ENCODE measurements around the gene CSGALNACT2.
A peak's percentile ranks its signal among the peaks of the same experiment; 100 is the strongest.
"Not testable (repeated sequence)": the region's sequence is repeated elsewhere in the genome, so short reads cannot be mapped to it uniquely, and the experiment has no call there.

The CSGALNACT2 gene

DNA sequence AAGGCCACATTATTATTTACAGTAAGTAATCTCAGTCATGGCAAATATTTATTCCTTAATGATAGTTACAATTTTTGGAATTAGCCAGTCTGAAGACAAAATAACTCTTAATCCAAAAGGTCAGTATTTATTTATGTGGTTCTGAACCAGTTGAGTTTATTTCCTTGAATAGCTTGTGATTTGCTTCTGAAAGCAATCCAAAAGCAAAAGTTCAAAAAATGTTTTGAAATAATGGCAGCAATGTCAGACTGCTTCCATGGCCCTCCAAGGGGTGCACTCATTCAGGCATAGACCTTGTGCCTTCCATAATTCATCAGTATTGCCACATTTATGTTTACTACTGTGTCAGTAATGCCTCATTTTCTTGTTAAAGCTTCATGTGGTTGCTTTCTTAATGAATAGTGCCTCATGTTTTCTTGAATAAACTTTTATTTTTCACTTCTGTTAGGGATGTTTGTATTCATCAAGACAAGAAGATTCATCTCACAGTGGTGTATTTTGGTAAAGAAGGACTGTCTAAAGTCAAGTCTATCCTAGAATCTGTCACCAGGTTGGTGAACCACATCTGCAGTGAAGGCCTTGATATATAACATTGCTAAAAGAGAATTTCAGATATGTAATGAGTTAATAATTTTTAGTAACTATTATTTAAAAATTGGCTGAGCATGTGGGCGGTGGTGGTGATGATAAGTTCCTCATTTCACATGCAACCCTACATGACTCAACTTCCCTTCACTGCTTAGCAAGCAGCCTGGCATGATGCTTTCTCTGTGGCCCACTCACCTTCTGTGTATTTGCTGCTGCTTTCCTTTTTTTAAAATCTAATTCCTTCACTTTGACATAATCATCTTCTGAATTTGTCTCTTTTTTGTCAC is 22.0 kb downstream of the CSGALNACT2 start:
- H3K36me3 Mint-ChIP-seq (ENCODE audit: low read depth): peaks cover 52% of the 10 kb centered on the region
- H3K27me3 Mint-ChIP-seq (ENCODE audit: low read depth): no peaks in the 10 kb centered on the region
- no peaks in the 10 kb centered on the region for H3K9me3 Mint-ChIP-seq
- H3K27ac Mint-ChIP-seq: peak overlapping the region; percentile 55
- peaks cover 33% of the 10 kb centered on the region for H3K4me1 Mint-ChIP-seq (ENCODE audit: low read depth)
- peak; percentile 26 for DNase-seq (ENCODE audit: low spot score)
- no peak overlapping the region for H3K4me3 Mint-ChIP-seq

GRCh38 chr10:43160921-43161255 is 22.6 kb downstream of the CSGALNACT2 start:
- no peak overlapping the region for H3K4me3 Mint-ChIP-seq
- H3K4me1 Mint-ChIP-seq (ENCODE audit: low read depth): peaks cover 30% of the 10 kb centered on the region
- peak overlapping the region; percentile 55 for H3K27ac Mint-ChIP-seq
- no peaks in the 10 kb centered on the region for H3K9me3 Mint-ChIP-seq
- H3K27me3 Mint-ChIP-seq (ENCODE audit: low read depth): no peaks in the 10 kb centered on the region
- no peak for DNase-seq (ENCODE audit: low spot score)
- H3K36me3 Mint-ChIP-seq (ENCODE audit: low read depth): peaks cover 49% of the 10 kb centered on the region

DNA sequence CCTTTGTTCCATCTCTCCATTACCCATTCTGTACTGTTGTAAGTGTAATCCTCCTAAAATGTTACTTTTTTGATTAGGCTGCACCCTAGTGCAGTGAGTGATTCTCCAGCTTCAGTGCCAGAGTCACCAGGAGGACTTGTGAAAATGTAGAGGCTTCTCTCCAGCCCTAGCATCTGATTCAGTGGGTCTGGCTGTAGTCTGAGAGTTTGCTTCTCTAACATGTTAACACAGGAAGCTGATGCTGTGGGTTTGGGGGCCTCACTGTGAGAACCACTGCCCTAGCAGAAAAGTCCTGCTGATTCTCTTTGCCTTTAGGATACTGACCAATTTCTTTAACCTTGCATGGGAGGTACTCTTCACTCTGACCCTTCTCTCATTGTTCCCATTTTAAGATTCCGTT is 24.4 kb downstream of the CSGALNACT2 start:
- H3K27ac Mint-ChIP-seq: no peak overlapping the region
- no peak for DNase-seq (ENCODE audit: low spot score)
- H3K4me1 Mint-ChIP-seq (ENCODE audit: low read depth): peaks cover 29% of the 10 kb centered on the region
- H3K9me3 Mint-ChIP-seq: no peaks in the 10 kb centered on the region
- peaks cover 40% of the 10 kb centered on the region for H3K36me3 Mint-ChIP-seq (ENCODE audit: low read depth)
- no peak overlapping the region for H3K4me3 Mint-ChIP-seq
- H3K27me3 Mint-ChIP-seq (ENCODE audit: low read depth): no peaks in the 10 kb centered on the region

DNA sequence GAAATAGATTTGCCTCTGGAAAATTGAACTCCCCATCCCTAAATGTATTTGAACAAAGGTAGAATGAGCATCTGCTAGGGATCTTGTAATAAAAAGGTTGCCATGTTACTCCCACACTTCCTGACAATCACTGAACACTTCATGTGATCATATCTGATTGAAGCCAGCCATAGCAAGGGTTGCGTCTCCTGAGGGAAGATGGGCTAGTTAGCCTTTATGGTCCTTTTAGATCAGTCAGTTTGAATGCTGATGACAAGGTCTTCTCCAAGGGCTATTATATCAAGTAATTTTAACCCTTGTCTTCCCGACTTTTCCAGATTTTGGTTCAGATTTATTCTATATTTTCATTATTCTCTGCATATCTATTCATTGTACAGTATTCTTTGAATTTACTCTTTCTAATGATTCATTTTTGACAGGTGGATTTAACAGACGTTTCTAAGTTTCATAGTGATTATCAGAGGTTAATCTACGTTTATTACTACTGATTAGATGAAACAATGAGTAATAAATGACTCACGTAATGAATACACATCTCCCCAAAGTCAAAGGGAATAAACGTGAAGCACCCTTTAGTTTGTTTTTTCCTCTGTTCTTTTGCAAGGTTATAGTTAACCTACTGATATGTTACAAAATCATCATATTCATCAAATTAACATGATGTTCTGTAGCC is 28.1 kb downstream of the CSGALNACT2 start:
- Mint-ChIP-seq H3K9me3 (no peaks in the 10 kb centered on the region), H3K4me3 (no peak overlapping the region), H3K36me3 (ENCODE audit: low read depth) (peaks cover 48% of the 10 kb centered on the region), H3K27me3 (ENCODE audit: low read depth) (no peaks in the 10 kb centered on the region), H3K27ac (no peak overlapping the region), H3K4me1 (ENCODE audit: low read depth) (peaks cover 26% of the 10 kb centered on the region)
- no peak for DNase-seq (ENCODE audit: low spot score)

DNA sequence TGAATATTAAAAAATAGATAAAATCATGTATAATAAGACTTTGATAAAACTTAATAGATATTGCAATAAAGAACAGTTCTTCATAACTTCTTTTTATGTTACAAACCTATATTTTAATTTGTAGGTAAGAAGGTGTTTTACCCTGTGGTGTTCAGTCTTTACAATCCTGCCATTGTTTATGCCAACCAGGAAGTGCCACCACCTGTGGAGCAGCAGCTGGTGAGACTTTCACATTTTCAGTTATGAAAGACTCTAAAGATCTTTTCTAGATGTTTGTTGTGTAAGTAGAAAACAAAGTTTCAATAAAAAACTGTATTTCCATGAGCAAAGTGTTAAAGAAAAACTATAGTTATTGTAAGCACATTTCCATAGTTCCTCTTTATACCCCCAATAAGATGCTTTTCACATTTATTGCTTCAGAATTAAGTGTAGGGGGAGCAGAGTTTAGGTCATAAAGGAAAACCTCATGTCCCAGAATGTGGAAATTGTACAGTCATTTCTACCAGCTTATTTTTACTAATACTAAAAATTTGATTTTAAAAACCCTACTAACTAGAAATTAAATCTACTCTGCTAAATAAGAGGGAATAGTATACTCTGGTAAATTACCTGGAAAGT is 28.7 kb downstream of the CSGALNACT2 start:
- Mint-ChIP-seq H3K27ac (no peak overlapping the region), H3K4me3 (no peak overlapping the region), H3K36me3 (ENCODE audit: low read depth) (peaks cover 48% of the 10 kb centered on the region), H3K27me3 (ENCODE audit: low read depth) (no peaks in the 10 kb centered on the region), H3K9me3 (no peaks in the 10 kb centered on the region), H3K4me1 (ENCODE audit: low read depth) (peaks cover 23% of the 10 kb centered on the region)
- DNase-seq (ENCODE audit: low spot score): no peak

DNA sequence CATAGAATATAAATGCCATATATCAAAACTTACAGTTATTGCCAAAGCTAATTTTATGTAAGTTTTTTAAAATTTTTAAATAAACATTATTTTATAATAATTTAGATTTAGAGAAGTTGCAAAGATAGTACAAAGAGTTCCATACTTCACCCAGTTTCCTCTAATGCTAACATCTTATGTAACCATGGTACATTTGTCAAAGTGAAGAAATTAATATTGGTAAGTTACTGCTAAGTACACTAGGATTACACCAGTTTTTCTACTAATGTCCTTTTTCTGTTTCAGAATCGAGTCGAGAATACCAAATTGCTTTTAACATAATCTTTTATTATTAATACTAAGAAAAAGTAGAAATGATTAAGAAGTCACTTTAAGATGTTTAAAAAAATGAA is 29.2 kb downstream of the CSGALNACT2 start:
- peaks cover 47% of the 10 kb centered on the region for H3K36me3 Mint-ChIP-seq (ENCODE audit: low read depth)
- no peaks in the 10 kb centered on the region for H3K9me3 Mint-ChIP-seq
- no peak for DNase-seq (ENCODE audit: low spot score)
- H3K27ac Mint-ChIP-seq: no peak overlapping the region
- H3K4me3 Mint-ChIP-seq: no peak overlapping the region
- peaks cover 26% of the 10 kb centered on the region for H3K4me1 Mint-ChIP-seq (ENCODE audit: low read depth)
- no peaks in the 10 kb centered on the region for H3K27me3 Mint-ChIP-seq (ENCODE audit: low read depth)

GRCh38 chr10:43170491-43170890 is 32.2 kb downstream of the CSGALNACT2 start:
- no peak for DNase-seq (ENCODE audit: low spot score)
- Mint-ChIP-seq H3K4me3 (no peak overlapping the region), H3K36me3 (ENCODE audit: low read depth) (peaks cover 49% of the 10 kb centered on the region), H3K27me3 (ENCODE audit: low read depth) (no peaks in the 10 kb centered on the region), H3K27ac (no peak overlapping the region), H3K9me3 (no peaks in the 10 kb centered on the region), H3K4me1 (ENCODE audit: low read depth) (peaks cover 29% of the 10 kb centered on the region)

- no peak overlapping the region for H3K4me3 Mint-ChIP-seq
These were observed 34.4 kb downstream of the CSGALNACT2 start for GRCh38 chr10:43172645-43173044.

GRCh38 chr10:43173120-43173519 is 34.9 kb downstream of the CSGALNACT2 start:
- Mint-ChIP-seq H3K4me3 (no peak overlapping the region), H3K9me3 (no peaks in the 10 kb centered on the region), H3K36me3 (ENCODE audit: low read depth) (peaks cover 69% of the 10 kb centered on the region), H3K4me1 (ENCODE audit: low read depth) (peaks cover 25% of the 10 kb centered on the region), H3K27me3 (ENCODE audit: low read depth) (no peaks in the 10 kb centered on the region), H3K27ac (no peak overlapping the region)
- DNase-seq (ENCODE audit: low spot score): no peak

More at GRCh38 chr10:43172645-43173044, 34.4 kb downstream of the CSGALNACT2 start:
- Mint-ChIP-seq H3K9me3 (no peaks in the 10 kb centered on the region), H3K36me3 (ENCODE audit: low read depth) (peaks cover 64% of the 10 kb centered on the region), H3K4me1 (ENCODE audit: low read depth) (peaks cover 25% of the 10 kb centered on the region), H3K27me3 (ENCODE audit: low read depth) (no peaks in the 10 kb centered on the region), H3K27ac (no peak overlapping the region)
- DNase-seq (ENCODE audit: low spot score): no peak

- H3K27ac Mint-ChIP-seq: no peak overlapping the region
- peaks cover 72% of the 10 kb centered on the region for H3K36me3 Mint-ChIP-seq (ENCODE audit: low read depth)
- H3K4me3 Mint-ChIP-seq: no peak overlapping the region
- peaks cover 23% of the 10 kb centered on the region for H3K4me1 Mint-ChIP-seq (ENCODE audit: low read depth)
- DNase-seq (ENCODE audit: low spot score): no peak
- peaks cover 4% of the 10 kb centered on the region for H3K9me3 Mint-ChIP-seq
- H3K27me3 Mint-ChIP-seq (ENCODE audit: low read depth): no peaks in the 10 kb centered on the region
These were observed 36.7 kb downstream of the CSGALNACT2 start for GRCh38 chr10:43174969-43175368.

DNA sequence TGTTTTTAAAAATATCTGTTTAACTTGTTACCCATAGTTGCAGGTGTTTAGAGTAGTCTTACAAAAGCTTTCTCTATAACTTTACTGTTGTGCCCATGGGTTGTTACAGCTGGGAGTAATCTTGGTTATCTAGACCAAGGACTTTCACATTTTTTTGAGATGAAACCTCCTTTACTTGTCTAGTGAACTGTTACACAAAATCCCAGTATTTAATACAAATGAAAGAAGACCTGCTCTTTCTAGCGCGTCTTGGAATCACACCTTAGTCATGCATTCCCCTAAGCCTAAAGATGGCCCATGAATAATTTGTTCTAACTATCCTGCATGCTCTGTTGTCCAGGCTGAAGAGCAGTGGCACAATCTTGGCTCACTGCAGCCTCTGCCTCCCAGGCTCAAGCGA is 38.0 kb downstream of the CSGALNACT2 start:
- Mint-ChIP-seq H3K9me3 (peaks cover 4% of the 10 kb centered on the region), H3K4me1 (ENCODE audit: low read depth) (peaks cover 16% of the 10 kb centered on the region), H3K27ac (no peak overlapping the region), H3K27me3 (ENCODE audit: low read depth) (no peaks in the 10 kb centered on the region), H3K36me3 (ENCODE audit: low read depth) (peaks cover 72% of the 10 kb centered on the region), H3K4me3 (no peak overlapping the region)
- DNase-seq (ENCODE audit: low spot score): no peak

GRCh38 chr10:43177595-43177994 is 39.4 kb downstream of the CSGALNACT2 start:
- no peak overlapping the region for H3K27ac Mint-ChIP-seq
- H3K36me3 Mint-ChIP-seq (ENCODE audit: low read depth): peaks cover 71% of the 10 kb centered on the region

DNA sequence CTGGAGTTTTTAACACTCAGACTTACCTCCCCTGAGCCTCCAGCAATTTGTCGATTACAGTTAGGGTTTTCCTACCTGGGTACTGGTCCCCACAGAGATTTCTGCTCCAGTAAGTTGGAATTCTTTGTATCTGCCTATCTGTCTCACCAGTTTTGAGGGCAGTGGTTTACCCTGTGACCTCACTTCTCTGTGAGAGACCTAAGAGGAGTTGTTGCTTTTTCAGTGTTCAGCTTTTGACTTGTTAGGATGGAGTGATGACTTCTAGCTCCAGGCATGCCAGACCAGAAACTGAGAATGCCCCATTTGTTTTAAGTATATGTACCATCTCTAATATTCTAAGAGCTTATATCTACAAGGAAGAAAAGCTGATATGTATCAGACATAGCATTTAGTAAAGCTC is 42.9 kb downstream of the CSGALNACT2 start:
- Mint-ChIP-seq H3K4me3 (no peak overlapping the region), H3K9me3 (peaks cover 4% of the 10 kb centered on the region), H3K36me3 (ENCODE audit: low read depth) (peaks cover 70% of the 10 kb centered on the region)

More at GRCh38 chr10:43177595-43177994, 39.4 kb downstream of the CSGALNACT2 start:
- Mint-ChIP-seq H3K27me3 (ENCODE audit: low read depth) (no peaks in the 10 kb centered on the region), H3K4me1 (ENCODE audit: low read depth) (peaks cover 7% of the 10 kb centered on the region), H3K4me3 (no peak overlapping the region), H3K9me3 (peaks cover 4% of the 10 kb centered on the region)
- no peak for DNase-seq (ENCODE audit: low spot score)

GRCh38 chr10:43183764-43184163 is 45.5 kb downstream of the CSGALNACT2 start:
- not testable (repeated sequence) for H3K4me3 Mint-ChIP-seq; DNase-seq (ENCODE audit: low spot score); H3K27ac Mint-ChIP-seq; H3K27me3 Mint-ChIP-seq (ENCODE audit: low read depth); H3K9me3 Mint-ChIP-seq; H3K4me1 Mint-ChIP-seq (ENCODE audit: low read depth)
- peaks cover 64% of the 10 kb centered on the region for H3K36me3 Mint-ChIP-seq (ENCODE audit: low read depth)

More for the DNA sequence above, 42.9 kb downstream of the CSGALNACT2 start:
- Mint-ChIP-seq H3K27ac (no peak overlapping the region), H3K4me1 (ENCODE audit: low read depth) (peaks cover 2% of the 10 kb centered on the region), H3K27me3 (ENCODE audit: low read depth) (no peaks in the 10 kb centered on the region)
- no peak for DNase-seq (ENCODE audit: low spot score)

Data from T-helper 2 cell treated with Interferon-gamma antibody and Interleukin-4, amounts not matched to agents 5 μg/mL and 100 μg/mL, for 36 hours (primary cell).